ENCODE data around the gene GRAMD4. TPM values are rescaled to one million over a fixed set of nuclear protein-coding genes. Genes with fewer than 3 reads are reported as not detected.

GRAMD4 gene
- total and polyA plus RNA-seq, 10 of the 15 experiments (the other 5 are each of a cell fraction or from before 2014, with no cell fraction given) = 0.21 to 45.5 (median 10.6) TPM

DNA sequence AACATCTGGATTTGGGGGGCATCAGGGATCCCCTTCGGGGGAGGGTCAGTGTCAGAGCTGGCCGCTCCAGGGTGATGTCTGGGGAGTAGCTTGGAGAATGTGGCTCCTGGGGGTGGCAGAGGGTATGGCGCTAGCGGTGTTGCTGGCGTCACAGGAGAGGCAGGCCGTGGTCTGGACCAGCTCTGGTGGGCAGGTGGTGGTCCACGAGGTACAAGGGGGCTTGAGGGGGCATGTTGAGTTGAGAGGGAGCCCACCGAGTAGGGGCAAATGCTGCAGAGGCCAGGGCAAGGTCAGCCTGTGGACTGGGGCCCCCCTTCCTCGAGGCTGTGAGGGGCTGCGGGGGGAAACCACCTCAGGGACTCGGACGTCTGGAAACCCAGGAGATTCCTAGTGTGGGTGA lies 8.6 kb downstream of the GRAMD4 start (continued):
- TF ChIP-seq MEF2B (IDR thresholded peaks at IDR 0.05; ENCODE audit: partially characterized antibody, poor library complexity, severe bottlenecking) (no peak), TCF7 (IDR thresholded peaks at IDR 0.05; ENCODE audit: borderline replicate concordance) (no peak), RELB (IDR thresholded peaks at IDR 0.05; ENCODE audit: low read depth) (no peak), ZZZ3 (IDR thresholded peaks at IDR 0.05; ENCODE audit: control insufficient read depth, insufficient read length, low read depth) (no peak), NFXL1 (IDR thresholded peaks at IDR 0.05; ENCODE audit: borderline replicate concordance) (no peak), RCOR1 (conservative IDR thresholded peaks at IDR 0.05; ENCODE audit: low read depth, low read length) (no peak), SPI1 (IDR thresholded peaks at IDR 0.05; ENCODE audit: borderline replicate concordance, insufficient read depth, low read depth, low read length) (no peak), CEBPB (IDR thresholded peaks at IDR 0.05; ENCODE audit: borderline replicate concordance in 1 of 2, low read depth in 2 of 2, low read length in 2 of 2) (no peak), NR2C2 (IDR thresholded peaks at IDR 0.05; ENCODE audit: borderline replicate concordance, control insufficient read depth, insufficient read length, low read depth) (no peak), SP1 (IDR thresholded peaks at IDR 0.05; ENCODE audit: low read depth, low read length) (no peak), MTA2 (IDR thresholded peaks at IDR 0.05; ENCODE audit: low read depth) (no peak)

DNA sequence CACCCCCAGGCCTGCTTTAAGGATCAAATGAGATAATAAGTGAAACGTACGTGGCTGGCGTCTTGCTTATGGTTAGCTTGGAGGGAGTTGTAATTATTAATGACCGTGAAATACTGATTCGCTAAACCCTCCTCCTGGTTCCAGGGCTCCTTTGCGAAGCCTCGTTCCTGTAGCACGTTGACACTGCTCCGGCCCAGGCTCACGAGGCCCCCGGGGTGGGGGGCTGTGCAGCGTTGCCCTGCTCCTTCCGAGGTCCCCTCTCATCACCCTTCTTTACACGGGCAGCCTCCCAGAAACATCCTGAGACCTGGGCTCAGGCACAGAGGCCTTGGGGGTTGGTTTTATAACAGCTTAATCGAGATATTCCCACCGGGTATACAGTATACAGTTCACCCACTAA lies 9.1 kb downstream of the GRAMD4 start:
- DNase-seq (ENCODE audit: low read depth, low spot score) (no peak), FAIRE-seq (no peak), ATAC-seq (no peak)
- CTCF ChIA-PET = no interaction called here
- H3K27me3 ChIP-seq (replicated peaks in 1 of 2; ENCODE audit: control insufficient read depth in 2 of 2, insufficient read depth in 2 of 2, low read length in 1 of 2) = no peaks in the 10 kb centered on the region
- in situ Hi-C loops (cut with MboI) (no loop called here), intact Hi-C loops (cut with micrococcal nuclease; ENCODE audit: unreplicated experiment) (no loop called here)
- POLR2A ChIA-PET = interaction anchor here (0.8 kb wide), 1 partner anchor 41 kb away, joined by 3 read pairs; no protein-coding TSS in a partner anchor
- H3K9ac ChIP-seq (ENCODE audit: control insufficient read depth, insufficient read depth, low read length) = no peak overlapping the region
- RAD21 ChIA-PET (ENCODE audit: unreplicated experiment) = no interaction called here
- no peak overlapping the region for H3K27ac ChIP-seq (ENCODE audit: control insufficient read depth, insufficient read depth)
- no peak overlapping the region for H2AFZ ChIP-seq (ENCODE audit: control insufficient read depth, low read depth, low read length)
- 78% methylated on average over 16 of the region's 16 CpGs for WGBS (ENCODE audit: insufficient coverage, insufficient replicate concordance, low lambda C conversion rate, missing lambda C conversion rate)
- H3K9me3 ChIP-seq (replicated peaks; ENCODE audit: control insufficient read depth, insufficient read depth, low read length) = no peaks in the 10 kb centered on the region
- SMC1A ChIA-PET (ENCODE audit: uncharacterized antibody, unreplicated experiment) = no interaction called here
- H3K4me2 ChIP-seq (ENCODE audit: control insufficient read depth, insufficient read depth) = no peak overlapping the region
- no peaks in the 10 kb centered on the region for H4K20me1 ChIP-seq (ENCODE audit: control insufficient read depth, insufficient read depth)
- H3K36me3 ChIP-seq (ENCODE audit: control insufficient read depth in 2 of 2, insufficient read depth in 2 of 2, low read length in 1 of 2) = peaks cover 0 to 11% of the 10 kb centered on the region in 2 experiments; a peak in 2 of 4 replicates
- H3K4me1 ChIP-seq (ENCODE audit: control insufficient read depth, insufficient read depth, low read length) = no peaks in the 10 kb centered on the region
- H3K79me2 ChIP-seq (ENCODE audit: control insufficient read depth, insufficient read depth, low read length) = no peaks in the 10 kb centered on the region
- BruUV-seq (replicated peaks) = no TSS peak
- H3K4me3 ChIP-seq = no peak overlapping the region
- TF ChIP-seq TCF3 (IDR thresholded peaks at IDR 0.05; ENCODE audit: borderline replicate concordance, insufficient read depth, low read depth, low read length) (no peak), BACH1 (IDR thresholded peaks at IDR 0.05; ENCODE audit: borderline replicate concordance) (no peak), USF1 (IDR thresholded peaks at IDR 0.05; ENCODE audit: borderline replicate concordance, extremely low read length, insufficient read depth, low read depth, low read length) (no peak), HDAC2 (IDR thresholded peaks at IDR 0.05) (no peak), POU2F2 (IDR thresholded peaks at IDR 0.05; ENCODE audit: borderline replicate concordance, low read depth, low read length) (no peak), CREM (IDR thresholded peaks at IDR 0.05; ENCODE audit: low read depth) (no peak), MTA2 (IDR thresholded peaks at IDR 0.05; ENCODE audit: low read depth) (no peak), ZBED1 (IDR thresholded peaks at IDR 0.05; ENCODE audit: borderline replicate concordance) (no peak), DPF2 (IDR thresholded peaks at IDR 0.05) (no peak), TCF7 (IDR thresholded peaks at IDR 0.05; ENCODE audit: borderline replicate concordance) (no peak), NFXL1 (IDR thresholded peaks at IDR 0.05; ENCODE audit: borderline replicate concordance) (no peak), JUNB (IDR thresholded peaks at IDR 0.05) (no peak)
- TF ChIP-seq, protein P1, sequence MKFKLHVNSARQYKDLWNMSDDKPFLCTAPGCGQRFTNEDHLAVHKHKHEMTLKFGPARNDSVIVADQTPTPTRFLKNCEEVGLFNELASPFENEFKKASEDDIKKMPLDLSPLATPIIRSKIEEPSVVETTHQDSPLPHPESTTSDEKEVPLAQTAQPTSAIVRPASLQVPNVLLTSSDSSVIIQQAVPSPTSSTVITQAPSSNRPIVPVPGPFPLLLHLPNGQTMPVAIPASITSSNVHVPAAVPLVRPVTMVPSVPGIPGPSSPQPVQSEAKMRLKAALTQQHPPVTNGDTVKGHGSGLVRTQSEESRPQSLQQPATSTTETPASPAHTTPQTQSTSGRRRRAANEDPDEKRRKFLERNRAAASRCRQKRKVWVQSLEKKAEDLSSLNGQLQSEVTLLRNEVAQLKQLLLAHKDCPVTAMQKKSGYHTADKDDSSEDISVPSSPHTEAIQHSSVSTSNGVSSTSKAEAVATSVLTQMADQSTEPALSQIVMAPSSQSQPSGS (IDR thresholded peaks at IDR 0.05; ENCODE audit: low read length) = no peak
